ENCODE results near the gene OR10G3. TPM values are rescaled to one million over a fixed set of nuclear protein-coding genes. Genes with fewer than 3 reads are reported as not detected.

OR10G3 gene
- total RNA-seq, 4 donors from 2014 or later, result not detected

DNA sequence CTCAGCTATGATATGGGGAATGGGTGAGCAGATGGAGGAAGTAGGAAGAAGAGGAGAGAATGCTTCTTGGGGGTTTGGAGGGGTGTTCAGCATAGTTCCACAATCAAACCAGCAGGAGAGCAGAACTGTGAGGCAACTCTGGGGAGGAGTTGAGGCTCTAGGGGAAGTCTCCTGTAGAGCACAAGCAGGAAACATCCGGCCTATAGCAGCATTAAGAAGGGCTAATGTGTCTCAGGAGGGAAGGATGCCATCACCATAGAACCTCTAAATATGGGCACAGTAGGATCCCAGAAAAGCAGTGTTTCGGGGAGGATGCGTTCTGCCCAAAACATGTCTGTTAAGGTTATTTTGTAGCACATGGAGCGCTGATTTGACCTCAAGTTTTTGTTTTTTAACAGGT lies 45.3 kb downstream of the OR10G3 start:
- peaks cover 11% of the 10 kb centered on the region for H3K4me1 ChIP-seq
- H3K27ac ChIP-seq, result no peak overlapping the region
- no peak for DNase-seq (ENCODE audit: low spot score in 2 of 2)
- H3K9me3 ChIP-seq, result no peaks in the 10 kb centered on the region
- 77% methylated on average over 4 of the region's 4 CpGs for WGBS
- H3K36me3 ChIP-seq, result no peaks in the 10 kb centered on the region
- peaks cover 37% of the 10 kb centered on the region for H3K27me3 ChIP-seq
- TF ChIP-seq POLR2A (IDR thresholded peaks at IDR 0.05) (no peak), EP300 (IDR thresholded peaks at IDR 0.05) (no peak), POLR2AphosphoS5 (IDR thresholded peaks at IDR 0.05) (no peak)
- TF ChIP-seq, protein P1, sequence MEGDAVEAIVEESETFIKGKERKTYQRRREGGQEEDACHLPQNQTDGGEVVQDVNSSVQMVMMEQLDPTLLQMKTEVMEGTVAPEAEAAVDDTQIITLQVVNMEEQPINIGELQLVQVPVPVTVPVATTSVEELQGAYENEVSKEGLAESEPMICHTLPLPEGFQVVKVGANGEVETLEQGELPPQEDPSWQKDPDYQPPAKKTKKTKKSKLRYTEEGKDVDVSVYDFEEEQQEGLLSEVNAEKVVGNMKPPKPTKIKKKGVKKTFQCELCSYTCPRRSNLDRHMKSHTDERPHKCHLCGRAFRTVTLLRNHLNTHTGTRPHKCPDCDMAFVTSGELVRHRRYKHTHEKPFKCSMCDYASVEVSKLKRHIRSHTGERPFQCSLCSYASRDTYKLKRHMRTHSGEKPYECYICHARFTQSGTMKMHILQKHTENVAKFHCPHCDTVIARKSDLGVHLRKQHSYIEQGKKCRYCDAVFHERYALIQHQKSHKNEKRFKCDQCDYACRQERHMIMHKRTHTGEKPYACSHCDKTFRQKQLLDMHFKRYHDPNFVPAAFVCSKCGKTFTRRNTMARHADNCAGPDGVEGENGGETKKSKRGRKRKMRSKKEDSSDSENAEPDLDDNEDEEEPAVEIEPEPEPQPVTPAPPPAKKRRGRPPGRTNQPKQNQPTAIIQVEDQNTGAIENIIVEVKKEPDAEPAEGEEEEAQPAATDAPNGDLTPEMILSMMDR (IDR thresholded peaks at IDR 0.05), result no peak
- H3K4me3 ChIP-seq, result no peak overlapping the region

DNA sequence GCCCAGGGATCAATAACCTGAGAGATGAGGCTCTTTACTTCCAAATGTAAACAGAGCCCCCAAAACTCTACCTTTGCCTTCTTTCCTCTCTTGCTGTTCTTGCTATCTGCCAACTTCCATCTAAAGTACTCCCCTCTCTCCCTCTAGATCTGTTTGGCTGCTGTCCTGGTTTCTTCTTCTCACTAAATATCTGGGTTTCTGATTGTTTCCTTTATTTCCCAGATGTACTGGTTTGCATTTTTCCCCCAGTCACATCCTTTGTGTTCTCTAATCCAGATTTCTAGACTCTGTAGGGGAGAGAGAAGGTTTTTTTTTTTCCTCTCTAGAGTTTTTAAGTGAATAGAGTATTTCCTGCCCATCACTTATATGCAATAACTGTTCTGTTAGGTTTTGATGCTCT lies 46.6 kb downstream of the OR10G3 start:
- H3K27me3 ChIP-seq, result peaks cover 37% of the 10 kb centered on the region
- H3K4me1 ChIP-seq, result peaks cover 11% of the 10 kb centered on the region
- no peak for DNase-seq (ENCODE audit: low spot score in 2 of 2)
- TF ChIP-seq, protein P1 (IDR thresholded peaks at IDR 0.05), result no peak
- TF ChIP-seq POLR2AphosphoS5 (IDR thresholded peaks at IDR 0.05) (no peak), EP300 (IDR thresholded peaks at IDR 0.05) (no peak), POLR2A (IDR thresholded peaks at IDR 0.05) (no peak)
- H3K27ac ChIP-seq, result no peak overlapping the region
- no peaks in the 10 kb centered on the region for H3K36me3 ChIP-seq
- no peaks in the 10 kb centered on the region for H3K9me3 ChIP-seq
- H3K4me3 ChIP-seq, result no peak overlapping the region

DNA sequence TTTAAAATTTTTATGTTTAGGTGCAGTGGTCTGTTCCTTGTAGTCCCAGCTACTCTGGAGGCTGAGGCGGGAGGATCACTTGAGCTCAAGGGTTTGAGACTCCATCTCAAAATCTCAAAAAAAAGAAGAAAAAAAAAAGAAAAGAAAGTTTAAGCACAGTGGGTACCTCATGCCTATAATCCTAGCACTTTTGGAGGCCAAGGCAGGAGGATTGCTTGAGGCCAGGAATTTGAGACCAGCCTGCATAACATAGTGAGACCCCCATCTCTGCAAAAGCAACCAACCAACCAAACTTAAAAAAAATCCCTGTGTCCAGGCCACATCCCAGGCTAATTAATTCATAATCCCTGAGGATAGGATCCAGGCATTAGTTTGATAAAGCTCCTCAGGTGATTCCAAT lies 50.4 kb downstream of the OR10G3 start:
- DNase-seq (ENCODE audit: low spot score in 2 of 2), result no peak
- no peak overlapping the region for H3K27ac ChIP-seq
- H3K4me3 ChIP-seq, result no peak overlapping the region
- H3K4me1 ChIP-seq, result peaks cover 20% of the 10 kb centered on the region
- peaks cover 9% of the 10 kb centered on the region for H3K27me3 ChIP-seq
- H3K9me3 ChIP-seq, result no peaks in the 10 kb centered on the region
- WGBS, result 88% methylated on average over 1 of the region's 1 CpG
- H3K36me3 ChIP-seq, result no peaks in the 10 kb centered on the region
- TF ChIP-seq EP300 (IDR thresholded peaks at IDR 0.05) (no peak), POLR2A (IDR thresholded peaks at IDR 0.05) (no peak), POLR2AphosphoS5 (IDR thresholded peaks at IDR 0.05) (no peak)
- TF ChIP-seq, protein P1 (IDR thresholded peaks at IDR 0.05), result no peak

DNA sequence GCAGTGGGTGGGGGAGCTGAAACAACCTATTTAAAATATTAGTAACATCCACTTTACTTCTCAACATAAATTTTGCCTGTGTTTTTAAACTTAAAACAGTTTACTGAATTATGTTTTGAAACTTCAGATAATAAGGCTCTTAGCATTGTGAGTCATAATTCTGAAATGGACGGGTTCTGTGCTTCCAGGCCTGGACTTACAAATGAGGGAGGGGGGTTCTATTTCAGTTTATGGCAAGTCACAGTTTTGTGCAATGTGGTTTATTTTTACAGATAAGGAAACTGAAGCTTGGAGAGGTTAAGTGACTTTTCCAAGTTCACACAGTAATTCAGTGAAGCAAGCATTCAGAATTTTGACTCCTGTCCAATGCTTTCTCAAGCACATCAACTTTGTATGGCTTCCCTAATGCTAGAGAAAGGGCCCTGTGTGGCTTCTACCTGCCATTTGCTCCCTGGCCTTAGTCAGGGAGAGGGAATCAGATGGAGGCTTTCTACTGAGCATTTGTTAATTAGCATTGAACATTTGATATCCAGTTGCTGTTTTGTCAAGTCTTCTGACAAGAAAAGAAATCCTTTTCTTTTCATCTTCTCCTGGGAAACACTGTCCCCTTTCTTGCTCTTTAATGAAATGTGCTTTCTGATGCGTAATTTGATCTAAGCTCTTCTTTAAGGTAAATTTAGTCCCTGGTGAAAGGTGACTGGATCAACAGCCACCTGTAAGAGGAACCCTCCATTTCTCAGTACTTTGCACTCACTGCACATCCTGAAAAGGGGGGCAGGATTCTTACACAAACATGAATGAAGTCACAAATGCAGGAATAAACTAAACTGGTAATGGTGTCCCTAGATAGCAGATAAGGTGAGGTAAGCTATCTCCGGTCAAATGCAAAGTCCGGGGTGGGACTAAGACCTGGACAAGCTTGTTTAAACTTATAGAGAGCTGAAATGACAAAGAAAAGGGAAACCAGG lies 51.2 kb downstream of the OR10G3 start:
- peaks cover under 1% of the 10 kb centered on the region for H3K27me3 ChIP-seq
- WGBS, result 84% methylated on average over 4 of the region's 4 CpGs
- no peak overlapping the region for H3K27ac ChIP-seq
- H3K36me3 ChIP-seq, result no peaks in the 10 kb centered on the region
- peaks cover 20% of the 10 kb centered on the region for H3K4me1 ChIP-seq
- H3K9me3 ChIP-seq, result no peaks in the 10 kb centered on the region
- no peak overlapping the region for H3K4me3 ChIP-seq
- TF ChIP-seq EP300 (IDR thresholded peaks at IDR 0.05) (no peak), POLR2A (IDR thresholded peaks at IDR 0.05) (no peak)
- DNase-seq (ENCODE audit: low spot score in 2 of 2), result no peak

DNA sequence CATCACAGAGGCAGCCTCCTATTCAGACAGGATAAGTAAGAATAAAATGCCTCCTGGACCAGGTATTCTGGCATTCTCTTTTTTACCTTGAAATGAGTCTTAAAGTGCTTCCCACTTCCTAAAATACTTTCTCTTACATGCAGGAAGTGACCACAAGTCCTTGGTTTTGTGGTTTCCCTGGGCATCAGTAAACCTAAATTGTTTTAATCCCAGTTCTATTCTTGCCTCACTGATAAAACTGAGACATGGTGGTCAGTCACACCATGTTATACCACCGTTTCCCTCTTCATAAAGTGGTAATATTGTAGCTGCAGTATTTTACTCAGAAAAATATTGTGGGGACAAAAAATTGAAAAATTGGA lies 52.6 kb downstream of the OR10G3 start:
- TF ChIP-seq EP300 (IDR thresholded peaks at IDR 0.05) (no peak), POLR2A (IDR thresholded peaks at IDR 0.05) (no peak), POLR2AphosphoS5 (IDR thresholded peaks at IDR 0.05) (no peak)
- TF ChIP-seq, protein P1 (IDR thresholded peaks at IDR 0.05), result no peak
- no peak for DNase-seq (ENCODE audit: low spot score in 2 of 2)
- WGBS, result 63% methylated on average over 1 of the region's 1 CpG
- no peak overlapping the region for H3K27ac ChIP-seq
- no peaks in the 10 kb centered on the region for H3K9me3 ChIP-seq
- H3K27me3 ChIP-seq, result no peaks in the 10 kb centered on the region
- H3K4me1 ChIP-seq, result peaks cover 20% of the 10 kb centered on the region
- H3K4me3 ChIP-seq, result no peak overlapping the region
- H3K36me3 ChIP-seq, result no peaks in the 10 kb centered on the region

Data from suprapubic skin (tissue), 4 donors.